Breast epithelium (tissue), 4 donors: ENCODE data around the gene GOLT1A. TPM values are rescaled to one million over a fixed set of nuclear protein-coding genes. Genes with fewer than 3 reads are reported as not detected.

Experiments
- DNase-seq, 2 donors: peaks; one replicate each; pipeline ENCODE4 v3.0.0-alpha.2; 2019; ENCODE audit warnings: low spot score in 2 of 2
- H3K27ac ChIP-seq, 2 donors: fragments of 200-600 bp; sonication (generic) in 1 of 2; one replicate each; pipeline ENCODE4 v1.5.1; 2016 to 2019; ENCODE audit warnings: mild to moderate bottlenecking in 1 of 2
- H3K27me3 ChIP-seq, 2 donors: fragments of 200-600 bp; sonication (generic) in 1 of 2; one replicate each; pipeline versions ENCODE4 v1.5.1 to v1.6.0; 2017 to 2019; ENCODE audit warnings: control low read depth in 1 of 2, mild to moderate bottlenecking in 1 of 2
- H3K36me3 ChIP-seq: fragments of 200-600 bp; one replicate; pipeline ENCODE4 v1.5.1; 2019
- H3K4me1 ChIP-seq, 2 donors: fragments of 200-600 bp; sonication (generic); one replicate each; pipeline ENCODE4 v1.5.1; 2016 to 2019; ENCODE audit warnings: control low read depth in 1 of 2
- H3K4me3 ChIP-seq, 3 donors: fragments of 200-600 bp; sonication (generic); 1 replicate in 2 of 3; 2 replicates in 1 of 3; pipeline ENCODE4 v1.5.1; 2016 to 2019; ENCODE audit warnings: mild to moderate bottlenecking in 3 of 3, moderate library complexity in 2 of 3
- H3K9me3 ChIP-seq, 2 donors: fragments of 200-600 bp; sonication (generic) in 1 of 2; one replicate each; pipeline ENCODE4 v1.5.1; 2016 to 2019; ENCODE audit warnings: control low read depth in 1 of 2
- CTCF ChIP-seq, 3 donors: fragments of 450-650 bp; IDR thresholded peaks; one replicate each; pipeline ENCODE4 v1.5.1; 2016 to 2017; ENCODE audit warnings: antibody characterized with exemption in 3 of 3, mild to moderate bottlenecking in 3 of 3, moderate library complexity in 3 of 3
- POLR2A ChIP-seq: fragments of 450-650 bp; IDR thresholded peaks from one replicate; pipeline ENCODE4 v1.6.1; 2016; ENCODE audit warnings: antibody characterized with exemption, mild to moderate bottlenecking, moderate library complexity
- POLR2AphosphoS5 ChIP-seq, 3 donors: sonication (generic); formaldehyde crosslinking; IDR thresholded peaks; one replicate each; pipeline ENCODE4 v1.6.1; 2017; ENCODE audit warnings: antibody characterized with exemption in 3 of 3
- intact Hi-C: fragments of 100-400 bp; cut with DNase I; formaldehyde crosslinking; loops from one replicate; pipeline ENCODE4 v1.15.1; 2023; ENCODE audit warnings: low total_unique reads
- total RNA-seq, 3 donors: library from RNA; depleted of rRNA; stranded (reverse); fragments of >200 nt; gene quantifications; one replicate each; pipeline ENCODE4 v1.1.0, GENCODE V29; 2016

The GOLT1A gene
- total RNA-seq, 3 donors from 2014 or later = 3.4 to 4.6 TPM; not detected in 1

DNA sequence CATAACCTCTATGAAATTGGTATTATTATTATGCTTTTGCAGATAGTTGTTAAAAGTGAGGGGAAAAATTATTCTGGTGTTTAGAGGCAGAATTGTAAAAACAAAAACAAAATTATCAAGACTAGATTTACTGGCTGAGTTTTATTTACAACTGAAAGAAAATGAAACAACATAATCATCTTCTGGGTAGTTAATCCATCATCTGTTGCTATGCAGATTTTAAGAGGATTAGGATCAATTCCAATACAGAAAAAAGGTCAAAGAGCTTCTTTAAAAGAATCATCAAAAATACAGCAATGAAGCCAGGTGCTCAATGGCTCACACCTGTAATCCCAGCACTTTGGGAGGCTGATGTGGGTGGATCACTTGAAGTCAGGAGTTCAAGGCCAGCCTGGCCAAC lies 8.3 kb downstream of the GOLT1A start:
- Histone ChIP-seq H3K36me3 (no peaks in the 10 kb centered on the region), H3K4me3 (no peak overlapping the region), H3K27me3 (no peaks in the 10 kb centered on the region), H3K9me3 (no peaks in the 10 kb centered on the region), H3K4me1 (no peaks in the 10 kb centered on the region), H3K27ac (peak overlapping the region in 1 of 2 donors; percentile 26)
- no peak for TF ChIP-seq CTCF (IDR thresholded peaks at IDR 0.05)
- no peak for TF ChIP-seq POLR2AphosphoS5 (IDR thresholded peaks at IDR 0.05)
- TF ChIP-seq POLR2A = no peak
- DNase-seq = no peak
- intact Hi-C loops = no loop called here

DNA sequence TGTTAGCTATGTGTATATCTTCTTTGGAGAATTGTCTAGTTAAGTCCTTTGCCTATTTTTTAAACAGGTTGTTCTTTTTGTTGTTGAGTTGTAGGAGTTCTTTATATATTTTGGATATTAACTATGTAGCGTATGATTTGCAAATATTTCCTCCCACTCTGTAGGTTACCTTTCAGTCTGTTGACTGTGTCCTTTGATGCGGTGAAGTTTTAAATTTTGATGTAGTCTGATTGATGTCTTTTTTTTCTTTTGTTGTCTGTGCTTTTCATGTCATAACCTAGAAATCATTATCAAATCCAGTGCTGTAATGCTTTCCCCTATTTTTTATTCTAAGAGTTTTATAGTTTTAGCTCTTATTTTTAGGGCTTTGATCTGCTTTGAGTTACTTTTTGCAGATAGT lies 8.8 kb downstream of the GOLT1A start:
- DNase-seq = no peak
- Histone ChIP-seq H3K36me3 (no peaks in the 10 kb centered on the region), H3K4me1 (no peaks in the 10 kb centered on the region), H3K27ac (no peak overlapping the region), H3K9me3 (no peaks in the 10 kb centered on the region), H3K27me3 (no peaks in the 10 kb centered on the region), H3K4me3 (no peak overlapping the region)
- no peak for TF ChIP-seq POLR2AphosphoS5 (IDR thresholded peaks at IDR 0.05)
- no peak for TF ChIP-seq CTCF (IDR thresholded peaks at IDR 0.05)
- no peak for TF ChIP-seq POLR2A
- intact Hi-C loops = no loop called here

DNA sequence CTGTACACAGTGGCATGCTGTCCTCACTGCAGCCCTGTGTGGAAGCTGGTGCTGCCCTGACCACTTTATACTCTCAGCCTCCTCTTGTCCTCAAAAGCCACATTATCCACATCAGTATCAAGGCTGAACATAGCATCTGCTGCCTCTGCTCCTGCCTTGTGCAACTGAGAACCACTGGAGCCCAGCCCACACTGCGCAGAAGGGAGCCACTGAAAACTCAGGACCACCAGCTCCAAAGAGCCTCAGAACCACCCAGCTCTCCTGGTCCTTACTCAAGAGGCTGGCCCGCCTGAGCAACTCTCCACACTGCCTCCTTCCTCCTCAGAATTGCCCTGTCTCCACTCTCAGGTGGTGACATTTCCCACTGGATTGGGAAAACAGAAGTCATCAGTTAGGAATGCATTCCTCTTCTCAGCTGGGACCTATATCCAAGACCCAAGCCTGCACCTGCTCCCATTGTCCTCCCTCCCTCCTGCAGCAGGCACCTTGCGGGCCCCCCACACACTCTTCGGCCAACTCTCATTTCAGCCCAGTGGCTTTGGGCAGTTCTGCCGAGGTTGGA lies 10.5 kb downstream of the GOLT1A start:
- no peak for DNase-seq
- H3K4me1 ChIP-seq = no peaks in the 10 kb centered on the region
- no peaks in the 10 kb centered on the region for H3K36me3 ChIP-seq
- TF ChIP-seq CTCF (IDR thresholded peaks at IDR 0.05) (no peak), POLR2AphosphoS5 (IDR thresholded peaks at IDR 0.05) (no peak)
- no peak overlapping the region for H3K27ac ChIP-seq
- intact Hi-C loops = no loop called here
- no peak overlapping the region for H3K4me3 ChIP-seq
- H3K27me3 ChIP-seq = no peaks in the 10 kb centered on the region
- no peaks in the 10 kb centered on the region for H3K9me3 ChIP-seq

- Histone ChIP-seq H3K36me3 (no peaks in the 10 kb centered on the region), H3K4me3 (no peak overlapping the region), H3K9me3 (no peaks in the 10 kb centered on the region), H3K27ac (no peak overlapping the region), H3K27me3 (no peaks in the 10 kb centered on the region), H3K4me1 (no peaks in the 10 kb centered on the region)
- no peak for DNase-seq
- intact Hi-C loops = no loop called here
- TF ChIP-seq POLR2A = no peak
- TF ChIP-seq POLR2AphosphoS5 (IDR thresholded peaks at IDR 0.05) = no peak
These were observed 11.3 kb downstream of the GOLT1A start for GRCh38 chr1:204202481-204202880.

- no peaks in the 10 kb centered on the region for H3K36me3 ChIP-seq
- H3K4me1 ChIP-seq = no peaks in the 10 kb centered on the region
- no peaks in the 10 kb centered on the region for H3K27me3 ChIP-seq
- intact Hi-C loops = no loop called here
- TF ChIP-seq POLR2A (no peak), CTCF (IDR thresholded peaks at IDR 0.05) (no peak), POLR2AphosphoS5 (IDR thresholded peaks at IDR 0.05) (no peak)
- H3K9me3 ChIP-seq = no peaks in the 10 kb centered on the region
- no peak for DNase-seq
- H3K27ac ChIP-seq = no peak overlapping the region
- no peak overlapping the region for H3K4me3 ChIP-seq
These were observed 12.3 kb downstream of the GOLT1A start for GRCh38 chr1:204201348-204202040.
